GM18870 (cell line): ENCODE data around the gene UIMC1.
"Not testable (repeated sequence)": the region's sequence is repeated elsewhere in the genome, so short reads cannot be mapped to it uniquely, and the experiment has no call there.

ENCODE experiments used
- ATAC-seq: cut with Tn5 transposase; IDR thresholded peaks from one replicate; pipeline ENCODE4 v1.9.1; 2021; ENCODE audit warnings: moderate library complexity; ENCODE audit not compliant: unreplicated experiment

The UIMC1 gene

GRCh38 chr5:177006265-177006972 lies at the start of gene UIMC1:
Gene UIMC1 (minus strand): TSS chr5:177006779. CDS start chr5:176982615, 24,164 bp downstream.
- no peak for ATAC-seq

GRCh38 chr5:177049285-177049684 lies 42.7 kb upstream of the UIMC1 start:
- ATAC-seq = no peak

DNA sequence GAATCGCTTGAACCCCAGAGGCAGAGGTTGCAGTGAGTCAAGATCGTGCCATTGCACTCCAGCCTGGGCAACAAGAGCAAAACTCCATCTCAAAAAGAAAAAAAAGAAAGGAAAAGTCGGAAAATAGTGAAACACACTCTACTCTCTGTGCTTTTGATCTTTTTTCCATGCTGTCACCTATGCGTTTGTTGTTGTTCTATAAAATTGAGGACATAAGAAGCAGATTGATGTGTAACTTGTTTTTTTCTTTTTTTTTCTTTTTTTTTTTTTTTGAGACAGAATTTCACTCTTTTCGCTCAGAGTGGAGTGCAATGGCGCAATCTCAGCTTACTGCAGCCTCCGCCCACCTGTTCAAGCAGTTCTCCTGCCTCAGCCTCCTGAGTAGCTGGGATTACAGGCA lies 42.0 kb upstream of the UIMC1 start:
- not testable (repeated sequence) for ATAC-seq

- ATAC-seq = no peak
Measured at GRCh38 chr5:177045631-177046030, 39.1 kb upstream of the UIMC1 start.

GRCh38 chr5:177044641-177045040 lies 38.1 kb upstream of the UIMC1 start:
- no peak for ATAC-seq

DNA sequence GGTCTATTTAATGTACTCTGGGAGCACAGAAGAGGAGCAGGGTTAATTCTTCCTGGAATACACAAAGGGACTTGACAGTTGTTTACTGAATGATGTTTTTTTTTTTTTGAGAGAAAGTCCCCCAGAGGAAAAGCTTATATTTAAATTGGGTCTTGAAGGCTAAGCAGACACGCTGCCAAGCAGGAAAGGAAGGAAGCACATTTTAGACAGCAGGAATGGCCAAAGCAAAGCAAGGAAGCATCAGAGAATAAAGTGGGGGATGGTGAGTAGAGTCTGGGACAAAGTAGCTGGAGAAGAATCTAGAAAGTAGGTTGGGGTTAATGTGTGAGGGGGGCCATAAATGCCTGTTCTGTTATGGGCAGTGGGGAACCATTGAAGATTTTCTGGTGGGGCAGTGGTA lies 37.4 kb upstream of the UIMC1 start:
- no peak for ATAC-seq

- ATAC-seq = no peak
Measured at GRCh38 chr5:177043114-177043513, 36.5 kb upstream of the UIMC1 start.

DNA sequence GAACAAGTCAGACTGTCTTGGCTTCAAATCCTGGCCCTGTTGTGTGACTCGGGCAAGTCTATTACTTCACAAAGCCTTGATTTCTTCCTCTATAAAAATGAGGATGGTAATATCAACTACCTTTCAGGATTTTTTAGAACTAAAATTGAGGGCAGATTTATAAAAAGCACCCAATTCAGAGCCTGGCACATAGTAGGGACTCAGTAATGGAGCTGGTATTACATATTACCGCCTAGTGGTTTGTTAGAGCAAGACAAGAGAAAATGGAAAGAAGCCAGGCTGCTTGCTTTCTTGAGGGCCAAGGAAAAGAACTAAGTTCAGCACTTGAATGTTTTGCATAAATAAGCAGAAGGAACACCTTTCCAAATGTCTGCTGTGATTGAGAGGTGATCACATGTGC lies 35.4 kb upstream of the UIMC1 start:
- ATAC-seq = no peak

DNA sequence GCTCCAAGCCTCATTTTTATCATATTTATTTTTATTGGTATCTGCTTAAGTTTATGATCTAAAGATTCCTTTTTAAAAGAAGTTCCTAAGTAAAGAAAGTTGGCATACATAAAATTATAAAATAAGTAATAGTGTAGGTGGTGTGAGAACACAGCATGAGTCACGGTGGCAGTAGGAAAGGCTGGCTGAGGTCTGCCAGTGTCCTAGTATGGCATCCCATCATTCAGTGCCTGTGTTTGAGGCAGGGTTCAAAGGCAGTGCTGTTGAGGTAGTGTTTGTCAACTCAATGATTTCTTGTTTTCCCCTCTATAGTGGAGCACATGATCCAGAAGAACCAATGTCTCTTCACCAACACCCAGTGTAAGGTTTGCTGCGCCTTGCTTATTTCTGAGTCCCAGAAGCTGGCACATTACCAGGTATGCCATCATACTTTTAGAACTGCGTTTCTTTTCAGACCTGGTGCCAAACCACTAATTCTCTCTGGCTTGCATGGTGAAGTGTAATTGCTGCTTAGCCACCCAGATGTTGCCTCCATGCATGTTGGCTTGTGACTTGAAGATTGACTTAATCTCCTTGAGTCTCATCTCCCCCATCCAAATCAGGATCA lies 34.3 kb upstream of the UIMC1 start:
- ATAC-seq = no peak

GRCh38 chr5:177036921-177037320 lies 30.3 kb upstream of the UIMC1 start:
- no peak for ATAC-seq

GRCh38 chr5:177036443-177036842 lies 29.9 kb upstream of the UIMC1 start:
- ATAC-seq = no peak

DNA sequence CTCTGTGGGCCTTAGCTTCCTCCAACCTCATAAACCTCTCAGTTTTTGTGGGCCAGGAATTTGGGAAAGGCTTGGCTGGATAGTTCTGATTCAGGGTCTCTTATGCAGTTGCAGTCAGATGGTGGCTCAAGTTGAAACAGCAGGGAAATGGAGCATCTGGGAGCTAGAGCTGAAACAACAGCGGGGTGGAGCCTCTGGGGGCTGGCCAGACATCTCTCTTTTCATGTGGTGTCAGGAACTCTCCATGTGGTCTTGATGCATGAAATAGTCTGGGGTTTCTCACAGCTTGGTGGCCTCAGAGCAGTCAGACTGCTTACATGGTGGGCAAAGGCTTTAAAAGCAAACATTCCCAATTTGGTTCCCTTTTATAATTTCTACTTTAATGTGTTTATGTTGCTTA lies 29.4 kb upstream of the UIMC1 start:
- no peak for ATAC-seq

DNA sequence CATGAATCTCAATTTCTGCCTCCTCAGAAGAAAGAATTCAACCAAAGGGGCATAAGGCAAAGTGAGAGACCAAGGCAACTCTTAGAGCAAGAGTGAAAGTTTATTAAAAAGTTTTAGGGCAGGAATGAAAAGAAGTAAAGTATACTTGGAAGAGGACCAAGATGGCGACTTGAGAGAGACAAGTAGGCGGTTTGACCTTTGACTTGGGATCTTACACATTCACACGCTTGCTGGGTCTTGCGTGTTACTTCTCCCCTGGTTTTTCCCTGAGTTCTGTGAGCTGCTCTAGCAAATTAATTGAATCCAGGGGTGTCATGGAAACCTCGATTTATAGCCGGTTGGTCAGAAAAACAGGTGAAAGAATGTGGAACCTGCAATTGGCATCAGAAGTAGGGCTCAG lies 22.9 kb upstream of the UIMC1 start:
- no peak for ATAC-seq

DNA sequence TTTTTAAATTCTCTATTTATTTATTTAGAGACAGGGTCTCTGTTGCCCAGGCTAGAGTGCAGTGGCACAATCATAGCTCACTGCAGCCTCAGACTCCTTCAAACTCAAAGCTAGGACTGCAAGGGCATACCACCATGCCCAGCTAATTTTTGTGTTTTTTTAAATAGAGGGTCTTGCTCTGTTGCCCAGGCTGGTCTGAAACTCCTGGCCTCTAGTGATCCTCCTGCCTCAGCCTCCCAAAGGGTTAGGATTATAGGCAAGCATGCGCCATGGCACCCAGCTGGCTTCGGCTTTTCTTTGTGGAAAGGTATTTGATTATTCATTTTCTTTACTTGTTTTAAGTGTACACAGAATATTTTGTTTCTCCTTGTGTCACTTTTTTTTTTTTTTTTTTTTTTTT lies 21.1 kb upstream of the UIMC1 start:
- no peak for ATAC-seq

GRCh38 chr5:177025101-177025601 lies 18.6 kb upstream of the UIMC1 start:
- no peak for ATAC-seq

DNA sequence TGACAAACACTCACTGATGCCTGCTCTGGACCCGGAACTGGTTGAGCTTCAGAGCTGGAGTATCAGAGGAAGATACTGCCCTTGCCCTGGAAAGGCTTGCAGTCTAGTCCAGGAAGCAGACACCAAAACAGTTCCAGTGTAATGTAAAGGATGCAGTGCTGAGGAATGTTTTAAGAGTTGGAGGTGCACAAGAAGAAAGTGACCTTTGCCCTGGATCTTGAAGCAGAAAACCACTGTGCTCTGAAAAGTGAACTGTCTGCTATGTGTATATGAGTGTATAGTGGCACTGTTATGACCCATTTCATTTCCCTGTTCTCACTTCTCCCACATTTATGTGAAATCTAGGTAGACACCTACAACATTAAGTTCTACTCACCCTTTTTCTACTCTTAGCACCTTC lies 18.0 kb upstream of the UIMC1 start:
- no peak for ATAC-seq

GRCh38 chr5:177023303-177023664 lies 16.7 kb upstream of the UIMC1 start:
- no peak for ATAC-seq

- no peak for ATAC-seq
Measured at GRCh38 chr5:177022386-177023302, 16.1 kb upstream of the UIMC1 start, which contains the start of gene ZNF346. Gene ZNF346 (plus strand): TSS chr5:177022696. CDS start chr5:177022739, 43 bp downstream.

- ATAC-seq = no peak
Measured at GRCh38 chr5:177020033-177020432, 13.5 kb upstream of the UIMC1 start.

DNA sequence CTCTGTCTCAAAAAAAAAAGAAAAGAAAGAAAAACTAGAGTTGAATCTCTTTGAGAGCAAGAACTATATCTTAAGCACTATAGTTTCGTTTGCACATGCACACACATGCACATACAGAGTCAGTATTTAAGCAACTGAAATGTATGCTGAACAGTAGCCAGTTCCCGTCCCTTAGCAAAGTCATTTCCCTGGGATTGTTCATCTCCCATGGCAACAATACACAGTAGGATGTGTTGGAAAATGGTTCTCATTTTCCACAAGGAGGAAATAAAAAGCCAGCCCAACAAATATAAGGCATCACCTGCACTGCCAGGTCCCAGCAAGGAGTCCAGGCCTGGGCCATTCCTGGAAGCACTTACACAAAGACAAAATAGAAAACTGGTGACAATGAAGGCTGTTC lies 11.8 kb upstream of the UIMC1 start:
- no peak for ATAC-seq

DNA sequence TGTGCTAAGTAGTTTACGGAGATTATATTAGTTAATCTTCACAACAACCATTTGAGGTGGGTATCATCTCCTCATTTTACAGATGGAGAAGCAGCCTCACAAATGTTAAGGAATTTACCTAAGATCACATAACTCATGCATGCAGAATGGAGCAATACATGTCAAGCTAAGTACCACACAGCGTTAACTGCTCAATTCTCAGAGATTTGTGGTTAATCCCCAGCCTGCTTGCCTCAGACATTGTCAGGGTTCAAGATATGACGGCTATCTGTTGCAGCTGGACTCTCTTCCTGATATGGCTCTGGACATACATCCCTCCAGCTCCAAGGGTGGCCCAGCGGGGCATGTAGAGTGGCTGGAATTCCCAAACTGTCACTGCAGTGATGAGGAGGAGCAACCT lies 8.6 kb upstream of the UIMC1 start:
- no peak for ATAC-seq

- ATAC-seq = no peak
Measured at GRCh38 chr5:177010153-177010552, 3.6 kb upstream of the UIMC1 start.
